ENCODE results near the gene MCTP2. TPM values are rescaled to one million over a fixed set of nuclear protein-coding genes. Genes with fewer than 3 reads are reported as not detected.

Gene MCTP2
- total and polyA plus RNA-seq, 2 of the 8 experiments (the other 6 are each of a cell fraction or from before 2014, with no cell fraction given): 3.4 to 4.5 TPM

GRCh38 chr15:94411846-94412245, 180.5 kb downstream of the MCTP2 start (continued):
- TF ChIP-seq CBX5 (IDR thresholded peaks at IDR 0.05; ENCODE audit: low read depth, low read length): no peak
- no peak for TF ChIP-seq CBX8 (IDR thresholded peaks at IDR 0.05; ENCODE audit: borderline replicate concordance, low read depth, low read length)
- TF ChIP-seq BRCA1 (IDR thresholded peaks at IDR 0.05; ENCODE audit: low read depth, low read length): no peak
- no peak for TF ChIP-seq KDM5A (IDR thresholded peaks at IDR 0.05; ENCODE audit: low read length)
